Gastroesophageal sphincter (tissue), 4 donors: ENCODE data around the gene C19orf67. TPM values are rescaled to one million over a fixed set of nuclear protein-coding genes. Genes with fewer than 3 reads are reported as not detected.

Experiments
- ATAC-seq: fragments of 150-250 bp; one replicate; pipeline ENCODE4 v1.9.1; 2016; ENCODE audit warnings: mild to moderate bottlenecking, moderate library complexity
- H3K27ac ChIP-seq, 4 donors: fragments of 200-600 bp; sonication (generic) in 3 of 4; 1 replicate in 3 of 4; 2 replicates in 1 of 4; pipeline ENCODE4 v1.5.1; 2016 to 2019
- H3K27me3 ChIP-seq: fragments of 200-600 bp; sonication (generic); one replicate; pipeline ENCODE4 v1.5.1; 2019
- H3K36me3 ChIP-seq, 2 donors: fragments of 200-600 bp; sonication (generic); one replicate each; pipeline ENCODE4 v1.5.1; 2019; ENCODE audit warnings: control low read depth in 1 of 2
- H3K4me1 ChIP-seq, 3 donors: fragments of 200-600 bp; sonication (generic); 1 replicate in 2 of 3; 2 replicates in 1 of 3; pipeline ENCODE4 v1.5.1; 2016 to 2019; ENCODE audit warnings: control low read depth in 2 of 3
- H3K4me3 ChIP-seq, 2 donors: fragments of 200-600 bp; sonication (generic); one replicate each; pipeline ENCODE4 v1.5.1; 2019; ENCODE audit warnings: mild to moderate bottlenecking in 1 of 2, moderate library complexity in 1 of 2
- H3K9me3 ChIP-seq, 3 donors: fragments of 200-600 bp; sonication (generic); one replicate each; pipeline ENCODE4 v1.5.1; 2017 to 2019; ENCODE audit warnings: control low read depth in 2 of 3
- CTCF ChIP-seq, 4 experiments: fragments of 200-600 bp in 2 of 4; fragments of 450-650 bp in 2 of 4; sonication (generic) in 1 of 4; IDR thresholded peaks; one replicate each; pipeline ENCODE4 v1.5.1; 2017 to 2019; ENCODE audit warnings: antibody characterized with exemption in 4 of 4, mild to moderate bottlenecking in 2 of 4, moderate library complexity in 2 of 4
- EP300 ChIP-seq: sonication (generic); formaldehyde crosslinking; IDR thresholded peaks from one replicate; pipeline ENCODE4 v1.6.1; 2017; ENCODE audit warnings: antibody characterized with exemption, mild to moderate bottlenecking
- POLR2A ChIP-seq, 2 donors: fragments of 450-650 bp; IDR thresholded peaks; one replicate each; pipeline ENCODE4 v1.6.1; 2017; ENCODE audit warnings: antibody characterized with exemption in 2 of 2, mild to moderate bottlenecking in 2 of 2, moderate library complexity in 1 of 2
- POLR2AphosphoS5 ChIP-seq: sonication (generic); formaldehyde crosslinking; IDR thresholded peaks from one replicate; pipeline ENCODE4 v1.6.1; 2017; ENCODE audit warnings: antibody characterized with exemption
- WGBS, 2 donors: methylation state at CpG; one replicate each; pipeline ENCODE4 v1.1.5; 2018; ENCODE audit warnings: low coverage in 1 of 2; 5-methylcytosine and 5-hydroxymethylcytosine counted together
- total RNA-seq, 4 donors: library from RNA; depleted of rRNA; stranded (reverse); fragments of >200 nt; gene quantifications; one replicate each; pipeline ENCODE4 v1.1.0, GENCODE V29; 2016

Gene C19orf67
- total RNA-seq, 4 donors from 2014 or later, result not detected

- Histone ChIP-seq H3K4me1 (peaks cover 0 to 8% (median 0%) of the 10 kb centered on the region in 3 donors), H3K27ac (no peak overlapping the region), H3K9me3 (peaks cover 0 to 11% (median 0%) of the 10 kb centered on the region in 3 donors), H3K4me3 (no peak overlapping the region), H3K36me3 (peaks cover 0 to 70% of the 10 kb centered on the region in 2 donors), H3K27me3 (no peaks in the 10 kb centered on the region)
- WGBS, 2 donors, result 62% methylated on average over 4 of the region's 21 CpGs; no CpG with 5 or more reads in 1 of the 2 donors
- TF ChIP-seq POLR2A (IDR thresholded peaks at IDR 0.05) (no peak), EP300 (no peak), CTCF (IDR thresholded peaks at IDR 0.05) (peak in 3 of 4 experiments; percentile 27 to 40 (median 38)), POLR2AphosphoS5 (no peak)
- no peak for ATAC-seq
These were observed 12.1 kb upstream of the C19orf67 start for GRCh38 chr19:14097532-14098151.

DNA sequence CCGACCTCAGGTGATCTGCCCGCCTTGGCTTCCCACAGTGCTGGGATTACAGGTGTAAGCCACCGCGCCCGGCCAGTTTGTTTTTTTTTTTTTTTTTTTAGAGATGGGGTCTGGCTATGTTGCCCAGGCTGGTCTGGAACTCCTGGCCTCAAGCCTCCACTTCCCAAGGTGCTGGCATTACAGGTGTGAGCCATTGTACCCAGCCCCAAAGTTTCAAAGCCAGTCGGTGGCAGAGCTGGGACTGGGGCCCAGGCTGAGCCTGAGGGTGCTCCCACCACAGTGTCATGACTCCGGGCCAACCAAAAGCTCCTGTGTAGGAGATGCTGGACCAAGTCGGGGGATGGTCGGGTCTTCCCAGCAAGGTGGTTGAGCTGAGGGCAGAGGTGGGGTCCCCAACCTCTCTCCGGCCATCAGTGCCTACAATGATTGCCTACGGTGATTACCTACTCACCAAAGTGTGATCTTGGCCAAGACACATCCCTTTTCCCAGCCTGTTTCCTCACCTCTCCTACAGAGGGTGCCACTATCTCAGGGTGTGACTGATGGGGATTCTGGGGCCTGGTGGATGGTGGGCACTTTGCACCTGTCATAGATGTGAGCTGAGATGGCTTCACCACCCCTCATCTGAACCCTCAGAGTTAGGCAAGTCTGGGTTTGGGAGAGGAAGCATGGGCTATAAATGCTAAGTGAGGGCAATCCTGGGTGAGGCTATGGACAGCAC is 10.8 kb upstream of the C19orf67 start:
- TF ChIP-seq CTCF (IDR thresholded peaks at IDR 0.05) (peak in 2 of 4 experiments; percentile 7 to 19), POLR2AphosphoS5 (no peak)
- H3K4me3 ChIP-seq, result no peak overlapping the region
- no peak overlapping the region for H3K27ac ChIP-seq
- 77 to 92% methylated on average over 2 to 3 of the region's 11 CpGs for WGBS, 2 donors
- H3K36me3 ChIP-seq, result peaks cover 0 to 58% of the 10 kb centered on the region in 2 donors
- H3K9me3 ChIP-seq, result peaks cover 0 to 12% (median 0%) of the 10 kb centered on the region in 3 donors
- no peaks in the 10 kb centered on the region for H3K27me3 ChIP-seq
- H3K4me1 ChIP-seq, result peaks cover 0 to 10% (median 3%) of the 10 kb centered on the region in 3 donors
- no peak for ATAC-seq

GRCh38 chr19:14094854-14095253 is 9.3 kb upstream of the C19orf67 start:
- H3K4me3 ChIP-seq, result no peak overlapping the region
- H3K27me3 ChIP-seq, result no peaks in the 10 kb centered on the region
- peaks cover 0 to 13% (median 3%) of the 10 kb centered on the region in 3 donors for H3K4me1 ChIP-seq
- TF ChIP-seq CTCF (IDR thresholded peaks at IDR 0.05), result no peak
- TF ChIP-seq POLR2AphosphoS5, result no peak
- no peak for TF ChIP-seq EP300
- TF ChIP-seq POLR2A (IDR thresholded peaks at IDR 0.05), result no peak
- 82 to 89% methylated on average over 7 of the region's 7 CpGs for WGBS, 2 donors
- peaks cover 0 to 12% (median 0%) of the 10 kb centered on the region in 3 donors for H3K9me3 ChIP-seq
- no peak for ATAC-seq
- no peak overlapping the region for H3K27ac ChIP-seq
- H3K36me3 ChIP-seq, result peaks cover 0 to 42% of the 10 kb centered on the region in 2 donors

DNA sequence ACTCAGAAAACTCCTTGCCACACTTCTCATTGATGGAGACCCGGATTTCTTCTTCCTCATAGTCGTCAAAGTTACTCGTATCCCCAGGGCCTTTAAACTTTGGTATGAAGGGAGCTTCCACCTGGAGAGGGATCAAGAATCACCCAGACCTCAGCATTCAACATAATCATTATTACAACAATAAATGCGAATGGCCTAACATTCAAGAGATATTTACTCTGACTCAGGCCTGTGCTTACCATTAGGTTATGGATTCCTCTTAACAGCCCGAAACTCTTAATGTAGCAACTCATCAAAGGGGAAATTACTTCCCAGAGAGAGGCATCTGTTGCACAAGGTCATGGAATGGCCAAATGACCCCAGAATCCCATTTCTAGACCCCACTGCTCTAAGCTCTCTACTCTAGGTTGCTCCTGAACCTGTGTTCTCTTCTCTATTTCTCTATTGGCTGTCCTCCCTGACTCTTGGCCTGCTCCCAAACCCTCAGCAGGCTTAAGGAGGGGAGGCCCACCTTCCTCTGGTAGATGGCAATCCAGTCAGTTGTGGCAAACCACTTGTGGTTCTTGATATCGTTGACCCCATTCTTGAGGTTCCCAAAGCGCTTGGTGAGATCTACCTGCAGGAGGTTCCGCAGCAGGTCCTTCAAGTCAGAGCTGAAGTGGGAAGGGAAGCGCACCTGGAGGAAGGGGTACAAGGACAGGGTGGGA is 7.7 kb upstream of the C19orf67 start:
- Histone ChIP-seq H3K9me3 (peaks cover 0 to 12% (median 0%) of the 10 kb centered on the region in 3 donors), H3K36me3 (peaks cover 0 to 35% of the 10 kb centered on the region in 2 donors), H3K27ac (no peak overlapping the region), H3K4me1 (peaks cover 0 to 25% (median 10%) of the 10 kb centered on the region in 3 donors), H3K4me3 (no peak overlapping the region), H3K27me3 (no peaks in the 10 kb centered on the region)
- no peak for ATAC-seq
- WGBS, 2 donors, result 96 to 97% methylated on average over 5 to 8 of the region's 9 CpGs
- TF ChIP-seq EP300, result no peak
- no peak for TF ChIP-seq CTCF (IDR thresholded peaks at IDR 0.05)
- TF ChIP-seq POLR2A (IDR thresholded peaks at IDR 0.05), result no peak
- TF ChIP-seq POLR2AphosphoS5, result no peak
